A673 (cell line): ENCODE measurements around the gene MDP1. TPM values are rescaled to one million over a fixed set of nuclear protein-coding genes. Genes with fewer than 3 reads are reported as not detected.

Experiments used
- BruUV-seq: library from RNA; stranded (reverse); fragments of 400-500 nt; replicated peaks from 2 replicates; lab custom pipeline; 2021; lab: Mats Ljungman, UMichigan
- CTCF ChIA-PET: fragments of 300-600 bp; sonication (Branson Sonifier 250); formaldehyde crosslinking; loops from one replicate; lab custom pipeline; 2022; ENCODE audit warnings: antibody characterized with exemption; lab: Charles Lee
- POLR2A ChIA-PET: fragments of 300-600 bp; sonication (Branson Sonifier 250); formaldehyde crosslinking; loops from one replicate; lab custom pipeline; 2022; ENCODE audit warnings: antibody characterized with exemption; ENCODE audit not compliant: low non-redundant PET; lab: Charles Lee
- DNase-seq: peaks from one replicate; pipeline ENCODE4 v3.0.0-alpha.2; 2015; ENCODE audit warnings: low spot score
- H3K27ac ChIP-seq: fragments of 200-600 bp; sonication (generic); 2 replicates; pipeline ENCODE4 v1.5.1; 2016; ENCODE audit warnings: mixed run types, low read depth, mild to moderate bottlenecking, mixed read lengths, antibody characterized with exemption, low read length; ENCODE audit not compliant: poor library complexity, severe bottlenecking
- H3K27me3 ChIP-seq: fragments of 200-600 bp; sonication (generic); replicated peaks from 2 replicates; pipeline ENCODE4 v1.6.1; 2017; ENCODE audit warnings: mixed run types, low read depth, mild to moderate bottlenecking, mixed read lengths, antibody characterized with exemption, low read length; ENCODE audit not compliant: insufficient read depth, poor library complexity
- H3K36me3 ChIP-seq: fragments of 200-600 bp; sonication (generic); 2 replicates; pipeline ENCODE4 v1.6.1; 2016; ENCODE audit warnings: mixed run types, mild to moderate bottlenecking, mixed read lengths, antibody characterized with exemption, low read length; ENCODE audit not compliant: insufficient read depth, poor library complexity, severe bottlenecking
- H3K4me1 ChIP-seq: fragments of 200-600 bp; sonication (generic); 2 replicates; pipeline ENCODE4 v1.6.1; 2017; ENCODE audit warnings: mixed run types, mild to moderate bottlenecking, mixed read lengths, antibody characterized with exemption, low read length; ENCODE audit not compliant: insufficient read depth, poor library complexity, severe bottlenecking
- H3K4me3 ChIP-seq: fragments of 200-600 bp; sonication (generic); 2 replicates; pipeline ENCODE4 v1.5.1; 2016; ENCODE audit warnings: low read depth, mixed run types, mild to moderate bottlenecking, mixed read lengths, low read length; ENCODE audit not compliant: poor library complexity, severe bottlenecking
- H3K9me3 ChIP-seq: fragments of 200-600 bp; sonication (generic); 2 replicates; pipeline ENCODE4 v1.6.1; 2016; ENCODE audit warnings: mixed run types, low read depth, mild to moderate bottlenecking, mixed read lengths, antibody characterized with exemption, low read length; ENCODE audit not compliant: poor library complexity, severe bottlenecking
- CTCF ChIP-seq: fragments of 300-800, 200-600 bp; sonication (generic); conservative IDR thresholded peaks from 2 replicates; pipeline ENCODE4 v1.5.1; 2017; ENCODE audit warnings: low read depth, mild to moderate bottlenecking, antibody characterized with exemption, low read length, moderate library complexity, mixed read lengths
- EZH2 ChIP-seq: fragments of 200-600 bp; sonication (generic); IDR thresholded peaks from 2 replicates; pipeline ENCODE4 v1.6.1; 2017; ENCODE audit warnings: borderline replicate concordance, low read depth, mild to moderate bottlenecking, mixed read lengths, antibody characterized with exemption, low read length; ENCODE audit not compliant: poor library complexity, severe bottlenecking
- intact Hi-C: fragments of 100-400 bp; cut with micrococcal nuclease; formaldehyde crosslinking; loops from one replicate; pipeline ENCODE4 v1.10.0; 2022; ENCODE audit not compliant: unreplicated experiment
- total RNA-seq: library from RNA; stranded (reverse); gene quantifications from 2 replicates; pipeline ENCODE4 v1.2.3, GENCODE V29; 2021

Gene MDP1
- total RNA-seq, 1 experiment from 2014 or later: 21.3 TPM

- Histone ChIP-seq H3K27me3 (no peaks in the 10 kb centered on the region), H3K4me1 (no peaks in the 10 kb centered on the region), H3K27ac (no peak overlapping the region), H3K4me3 (no peak overlapping the region), H3K36me3 (peaks cover 28% of the 10 kb centered on the region), H3K9me3 (no peaks in the 10 kb centered on the region)
- intact Hi-C loops: no loop called here
- TF ChIP-seq CTCF (no peak), EZH2 (no peak)
- ChIA-PET POLR2A (no interaction called here), CTCF (no interaction called here)
- DNase-seq: no peak
- no TSS peak for BruUV-seq
Measured at GRCh38 chr14:24176599-24176998, 39.3 kb downstream of the MDP1 start.

GRCh38 chr14:24172871-24173281 lies 43.0 kb downstream of the MDP1 start:
- H3K27ac ChIP-seq: no peak overlapping the region
- no peaks in the 10 kb centered on the region for H3K27me3 ChIP-seq
- TF ChIP-seq EZH2: no peak
- TF ChIP-seq CTCF: no peak
- CTCF ChIA-PET: no interaction called here
- H3K36me3 ChIP-seq: no peaks in the 10 kb centered on the region
- no peaks in the 10 kb centered on the region for H3K9me3 ChIP-seq
- no peak overlapping the region for H3K4me3 ChIP-seq
- POLR2A ChIA-PET: interaction anchor here (0.6 kb wide), 2 partner anchors 98 to 1149 kb away, joined by 4 read pairs; no protein-coding TSS in a partner anchor
- intact Hi-C loops: no loop called here
- no peaks in the 10 kb centered on the region for H3K4me1 ChIP-seq
- no peak for DNase-seq
- BruUV-seq: no TSS peak

GRCh38 chr14:24172261-24172860 lies 43.5 kb downstream of the MDP1 start:
- intact Hi-C loops: no loop called here
- DNase-seq: no peak
- Histone ChIP-seq H3K27ac (no peak overlapping the region), H3K36me3 (no peaks in the 10 kb centered on the region), H3K27me3 (no peaks in the 10 kb centered on the region), H3K9me3 (no peaks in the 10 kb centered on the region), H3K4me1 (no peaks in the 10 kb centered on the region), H3K4me3 (no peak overlapping the region)
- CTCF ChIA-PET: no interaction called here
- POLR2A ChIA-PET: interaction anchor here (0.6 kb wide), 2 partner anchors 98 to 1149 kb away, joined by 4 read pairs; no protein-coding TSS in a partner anchor
- TF ChIP-seq CTCF: no peak
- no peak for TF ChIP-seq EZH2
- no TSS peak for BruUV-seq
